Adrenal gland (tissue), 12 donors: Measurements from ENCODE around the gene DUOXA2. TPM values are rescaled to one million over a fixed set of nuclear protein-coding genes. Genes with fewer than 3 reads are reported as not detected.

ENCODE experiments used
- DNase-seq, 7 donors: peaks; one replicate each; pipeline ENCODE4 v3.0.0-alpha.2; 2019 to 2020
- H3K27ac ChIP-seq, 5 donors: fragments of 200-600 bp; sonication (generic) in 4 of 5; 1 replicate in 3 of 5; 2 replicates in 2 of 5; pipeline versions ENCODE4 v1.5.1 to v1.8.0; 2016 to 2020; ENCODE audit warnings: mild to moderate bottlenecking in 1 of 5
- H3K27me3 ChIP-seq: fragments of 200-600 bp; 2 replicates; pipeline ENCODE4 v1.8.0; 2021
- H3K36me3 ChIP-seq, 2 donors: fragments of 200-600 bp; replicated peaks in 1 of 2; 1 replicate in 1 of 2; 2 replicates in 1 of 2; pipeline versions ENCODE4 v1.5.1 to v1.8.0; 2018 to 2022
- H3K4me1 ChIP-seq, 2 donors: fragments of 200-600 bp; replicated peaks in 1 of 2; 1 replicate in 1 of 2; 2 replicates in 1 of 2; pipeline versions ENCODE4 v1.5.1 to v1.8.0; 2018 to 2021
- H3K4me3 ChIP-seq, 4 donors: fragments of 200-600 bp; sonication (generic) in 3 of 4; one replicate each; pipeline ENCODE4 v1.5.1; 2016 to 2018
- H3K9me3 ChIP-seq, 3 donors: fragments of 200-600 bp; sonication (generic) in 1 of 3; replicated peaks in 1 of 3; 1 replicate in 2 of 3; 2 replicates in 1 of 3; pipeline versions ENCODE4 v1.5.1 to v1.8.0; 2016 to 2021
- CTCF ChIP-seq, 6 experiments: fragments of 450-650 bp in 4 of 6; fragments of 200-600 bp in 2 of 6; sonication (generic) in 1 of 6; IDR thresholded peaks; 1 replicate in 5 of 6; 2 replicates in 1 of 6; pipeline versions ENCODE4 v1.5.1 to v1.8.0; 2016 to 2021; ENCODE audit warnings: antibody characterized with exemption in 6 of 6, mild to moderate bottlenecking in 2 of 6, moderate library complexity in 1 of 6
- POLR2A ChIP-seq, 2 donors: fragments of 450-650 bp; IDR thresholded peaks; one replicate each; pipeline ENCODE4 v1.6.1; 2017; ENCODE audit warnings: antibody characterized with exemption in 2 of 2, mild to moderate bottlenecking in 2 of 2, moderate library complexity in 1 of 2
- WGBS, 4 donors: extraction: QIAGEN DNeasy Blood & Tissue Kit in 2 of 4; methylation state at CpG; one replicate each; pipeline versions ENCODE4 v1.1.5 to v1.1.7; 2013 to 2017; 5-methylcytosine and 5-hydroxymethylcytosine counted together
- intact Hi-C, 2 donors: fragments of 100-400 bp; cut with DNase I; formaldehyde crosslinking; loops; one replicate each; pipeline versions ENCODE4 v1.14.1 to v1.15.0; 2022 to 2023
- polyA plus RNA-seq, 3 donors: library from polyadenylated mRNA; stranded (reverse); fragments of 200-250 nt in 2 of 3; fragments of 350-450 nt in 1 of 3; fragmentation: Illumina TruSeq in 1 of 3; extraction: RNeasy Lipid Tissue Mini Kit (QIAGEN cat#74804) in 1 of 3; gene quantifications; one replicate each; pipeline ENCODE4 v1.2.3, GENCODE V29; 2013 to 2014
- total RNA-seq, 9 donors: library from RNA; depleted of rRNA in 4 of 9; stranded (reverse); fragments of >200 nt in 4 of 9; fragments of 120-200 nt in 1 of 9; fragmentation: NEBNext Ultra II Directional in 1 of 9; extraction: Animal tissue kit (Norgen Biotek cat#: 25700) in 1 of 9; gene quantifications; one replicate each; pipeline versions ENCODE4 v1.1.0 to v1.2.4, GENCODE V29; 2013 to 2023
- donor health status: healthy with polysubstance abuse.
- donor health status: Bipolar disorder and iron deficiency.
- donor health status: DM: yes; HTN: yes; CAD: no.
- donor health status: DM: no; HTN: no; CAD: no.
- donor health status: DM: no; HTN: no; CAD: no.
- donor health status: DM: yes; HTN: yes; CAD: no.

DUOXA2 gene
- total and polyA plus RNA-seq, 12 donors, result 0.11 to 4.1 (median 0.85) TPM; not detected in 4

GRCh38 chr15:45112591-45113379, 1.3 kb upstream of the DUOXA2 start:
- H3K4me1 ChIP-seq, result peaks cover 6 to 18% of the 10 kb centered on the region in 2 donors
- WGBS, 4 donors, result 2 to 7% (median 4%) methylated on average over 48 to 58 of the region's 58 CpGs; no CpG with 5 or more reads in 1 of the 4 donors
- no peak overlapping the region for H3K27ac ChIP-seq
- H3K4me3 ChIP-seq, result no peak overlapping the region
- intact Hi-C loops, result loop anchor here in 1 of 2 donors (10.0 kb wide), 2 partner anchors 58 to 138 kb away; no protein-coding TSS in a partner anchor
- H3K36me3 ChIP-seq, result no peaks in the 10 kb centered on the region
- no peak for DNase-seq
- peaks cover 72% of the 10 kb centered on the region for H3K27me3 ChIP-seq
- TF ChIP-seq POLR2A (IDR thresholded peaks at IDR 0.05), result no peak
- H3K9me3 ChIP-seq, result no peaks in the 10 kb centered on the region

DNA sequence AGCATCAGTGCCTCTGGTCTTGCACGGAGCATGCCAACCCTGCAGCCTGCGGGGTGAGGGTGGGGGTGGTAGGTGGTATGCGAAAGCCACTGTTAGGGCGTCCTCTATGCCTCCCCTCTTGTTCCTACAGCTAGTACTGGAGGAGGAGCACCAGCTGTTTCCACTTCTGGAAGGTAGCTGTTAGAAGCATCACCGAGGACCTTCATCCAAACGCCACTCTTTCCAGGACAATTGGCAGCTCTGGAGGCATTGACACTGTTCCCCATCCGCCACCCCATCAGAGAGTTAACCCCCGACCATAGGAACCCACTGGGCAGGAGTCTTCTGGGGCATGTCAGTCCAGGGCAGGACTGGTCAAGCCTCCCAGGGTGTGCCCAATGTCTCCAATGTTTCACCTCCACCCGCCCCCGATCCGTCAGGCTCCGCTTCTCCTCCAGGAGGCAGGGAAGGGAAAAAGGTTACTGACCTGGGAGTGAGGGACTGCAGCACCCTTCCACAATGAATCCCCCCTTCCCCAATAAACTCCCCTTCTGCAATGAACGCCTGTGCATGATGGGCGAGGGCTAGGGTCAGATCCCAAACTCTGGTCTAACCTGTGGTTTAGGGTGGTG, 641 bp upstream of the DUOXA2 start:
- Histone ChIP-seq H3K4me3 (no peak overlapping the region), H3K36me3 (no peaks in the 10 kb centered on the region), H3K27me3 (peaks cover 72% of the 10 kb centered on the region), H3K27ac (no peak overlapping the region), H3K9me3 (no peaks in the 10 kb centered on the region), H3K4me1 (peaks cover 6 to 19% of the 10 kb centered on the region in 2 donors)
- TF ChIP-seq CTCF (IDR thresholded peaks at IDR 0.05), result no peak
- no peak for DNase-seq
- WGBS, 4 donors, result 18 to 28% (median 26%) methylated on average over 11 to 14 of the region's 14 CpGs
- intact Hi-C loops, result loop anchor here in 1 of 2 donors (10.0 kb wide), 2 partner anchors 59 to 139 kb away; no protein-coding TSS in a partner anchor

GRCh38 chr15:45114751-45115085, 592 bp downstream of the DUOXA2 start:
- WGBS, 4 donors, result 0 to 17% (median 11%) methylated on average over 1 to 2 of the region's 2 CpGs
- intact Hi-C loops, result loop anchor here in 1 of 2 donors (5.0 to 10.0 kb wide), 3 partner anchors 53 to 140 kb away; no protein-coding TSS in a partner anchor
- no peak for TF ChIP-seq CTCF (IDR thresholded peaks at IDR 0.05)
- TF ChIP-seq POLR2A (IDR thresholded peaks at IDR 0.05), result no peak

GRCh38 chr15:45115312-45115820, 1.2 kb downstream of the DUOXA2 start:
- 54 to 71% (median 66%) methylated on average over 7 of the region's 7 CpGs for WGBS, 4 donors
- DNase-seq, result no peak
- H3K9me3 ChIP-seq, result no peaks in the 10 kb centered on the region
- intact Hi-C loops, result loop anchor here in 1 of 2 donors (5.0 to 10.0 kb wide), 3 partner anchors 52 to 141 kb away; no protein-coding TSS in a partner anchor
- H3K36me3 ChIP-seq, result no peaks in the 10 kb centered on the region
- TF ChIP-seq CTCF (IDR thresholded peaks at IDR 0.05) (no peak), POLR2A (IDR thresholded peaks at IDR 0.05) (no peak)
- H3K27me3 ChIP-seq, result peaks cover 64% of the 10 kb centered on the region
- no peak overlapping the region for H3K4me3 ChIP-seq
- no peak overlapping the region for H3K27ac ChIP-seq
- peaks cover 6 to 19% of the 10 kb centered on the region in 2 donors for H3K4me1 ChIP-seq

More at GRCh38 chr15:45114751-45115085, 592 bp downstream of the DUOXA2 start:
- no peak for DNase-seq
- Histone ChIP-seq H3K27me3 (peaks cover 64% of the 10 kb centered on the region), H3K4me1 (peaks cover 6 to 19% of the 10 kb centered on the region in 2 donors), H3K9me3 (no peaks in the 10 kb centered on the region), H3K4me3 (peak overlapping the region in 1 of 4 donors; percentile 9), H3K36me3 (no peaks in the 10 kb centered on the region), H3K27ac (no peak overlapping the region)
